ENCODE measurements around the gene TPPP2.

DNA sequence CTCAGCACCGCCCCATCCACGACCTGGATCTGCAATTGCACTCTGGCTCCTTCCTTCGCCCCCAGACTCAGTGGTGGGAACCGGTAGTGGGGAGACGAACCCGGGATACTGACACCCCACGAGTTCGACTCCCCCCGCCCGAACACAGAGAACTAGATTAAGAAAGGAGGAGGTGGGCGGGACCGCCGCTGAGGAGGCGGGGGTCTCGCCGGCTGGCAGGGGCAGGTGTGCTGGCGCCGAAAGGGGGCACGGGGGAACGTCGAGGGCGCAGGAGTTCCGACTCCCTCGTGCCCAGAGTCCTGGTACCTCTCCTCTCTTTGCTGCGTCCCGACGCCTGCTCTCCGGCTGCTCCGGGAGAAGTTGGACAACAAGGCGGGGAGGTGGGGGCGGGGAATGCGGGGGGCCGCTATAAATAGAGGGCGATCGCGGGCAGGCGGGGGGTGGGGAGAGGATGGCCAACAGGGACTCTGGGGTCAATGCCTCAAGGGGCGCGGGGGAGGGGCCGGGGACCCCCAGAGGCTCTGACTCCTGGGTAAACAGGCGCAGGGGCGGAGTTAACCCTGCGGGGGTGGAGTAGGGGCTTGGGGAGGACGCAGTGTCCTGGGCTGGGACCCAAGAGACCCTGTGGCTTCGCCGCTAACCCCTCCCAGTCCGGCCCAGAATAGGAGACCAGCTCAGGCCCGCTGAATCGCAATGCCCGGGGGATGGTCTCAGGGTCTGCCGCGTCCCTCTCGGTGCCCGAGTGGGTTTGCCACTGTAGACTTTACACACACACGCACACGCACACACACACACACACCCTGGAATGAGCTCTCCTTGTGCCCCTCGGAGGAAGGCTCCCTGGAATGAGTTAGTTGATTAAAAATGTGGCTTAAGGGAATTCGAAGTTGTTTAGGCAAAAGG is 4.4 kb upstream of the TPPP2 start:
- TF ChIP-seq, protein P1, sequence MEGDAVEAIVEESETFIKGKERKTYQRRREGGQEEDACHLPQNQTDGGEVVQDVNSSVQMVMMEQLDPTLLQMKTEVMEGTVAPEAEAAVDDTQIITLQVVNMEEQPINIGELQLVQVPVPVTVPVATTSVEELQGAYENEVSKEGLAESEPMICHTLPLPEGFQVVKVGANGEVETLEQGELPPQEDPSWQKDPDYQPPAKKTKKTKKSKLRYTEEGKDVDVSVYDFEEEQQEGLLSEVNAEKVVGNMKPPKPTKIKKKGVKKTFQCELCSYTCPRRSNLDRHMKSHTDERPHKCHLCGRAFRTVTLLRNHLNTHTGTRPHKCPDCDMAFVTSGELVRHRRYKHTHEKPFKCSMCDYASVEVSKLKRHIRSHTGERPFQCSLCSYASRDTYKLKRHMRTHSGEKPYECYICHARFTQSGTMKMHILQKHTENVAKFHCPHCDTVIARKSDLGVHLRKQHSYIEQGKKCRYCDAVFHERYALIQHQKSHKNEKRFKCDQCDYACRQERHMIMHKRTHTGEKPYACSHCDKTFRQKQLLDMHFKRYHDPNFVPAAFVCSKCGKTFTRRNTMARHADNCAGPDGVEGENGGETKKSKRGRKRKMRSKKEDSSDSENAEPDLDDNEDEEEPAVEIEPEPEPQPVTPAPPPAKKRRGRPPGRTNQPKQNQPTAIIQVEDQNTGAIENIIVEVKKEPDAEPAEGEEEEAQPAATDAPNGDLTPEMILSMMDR (conservative IDR thresholded peaks at IDR 0.05; ENCODE audit: low read depth in 2 of 2), result no peak
- TF ChIP-seq EZH2 (IDR thresholded peaks at IDR 0.05; ENCODE audit: low read depth, unreplicated experiment) (no peak), NANOG (IDR thresholded peaks at IDR 0.05; ENCODE audit: borderline replicate concordance) (no peak), ZNF114 (CRISPR knock-in tag; IDR thresholded peaks at IDR 0.05) (no peak), POLR2AphosphoS5 (IDR thresholded peaks at IDR 0.05; ENCODE audit: low read depth) (peak; percentile 41; the same call in 1 of the 2 replicates), JUNB (IDR thresholded peaks at IDR 0.05; ENCODE audit: unreplicated experiment) (no peak), EZH2phosphoT487 (IDR thresholded peaks at IDR 0.05; ENCODE audit: unreplicated experiment) (no peak), ZNF331 (CRISPR knock-in tag; IDR thresholded peaks at IDR 0.05; ENCODE audit: low read depth) (no peak), CREB1 (CRISPR knock-in tag; IDR thresholded peaks at IDR 0.05; ENCODE audit: low read depth) (no peak), ETS1 (IDR thresholded peaks at IDR 0.05) (no peak), STAT1 (IDR thresholded peaks at IDR 0.05; ENCODE audit: unreplicated experiment) (no peak)
- TF ChIP-seq, protein P2, sequence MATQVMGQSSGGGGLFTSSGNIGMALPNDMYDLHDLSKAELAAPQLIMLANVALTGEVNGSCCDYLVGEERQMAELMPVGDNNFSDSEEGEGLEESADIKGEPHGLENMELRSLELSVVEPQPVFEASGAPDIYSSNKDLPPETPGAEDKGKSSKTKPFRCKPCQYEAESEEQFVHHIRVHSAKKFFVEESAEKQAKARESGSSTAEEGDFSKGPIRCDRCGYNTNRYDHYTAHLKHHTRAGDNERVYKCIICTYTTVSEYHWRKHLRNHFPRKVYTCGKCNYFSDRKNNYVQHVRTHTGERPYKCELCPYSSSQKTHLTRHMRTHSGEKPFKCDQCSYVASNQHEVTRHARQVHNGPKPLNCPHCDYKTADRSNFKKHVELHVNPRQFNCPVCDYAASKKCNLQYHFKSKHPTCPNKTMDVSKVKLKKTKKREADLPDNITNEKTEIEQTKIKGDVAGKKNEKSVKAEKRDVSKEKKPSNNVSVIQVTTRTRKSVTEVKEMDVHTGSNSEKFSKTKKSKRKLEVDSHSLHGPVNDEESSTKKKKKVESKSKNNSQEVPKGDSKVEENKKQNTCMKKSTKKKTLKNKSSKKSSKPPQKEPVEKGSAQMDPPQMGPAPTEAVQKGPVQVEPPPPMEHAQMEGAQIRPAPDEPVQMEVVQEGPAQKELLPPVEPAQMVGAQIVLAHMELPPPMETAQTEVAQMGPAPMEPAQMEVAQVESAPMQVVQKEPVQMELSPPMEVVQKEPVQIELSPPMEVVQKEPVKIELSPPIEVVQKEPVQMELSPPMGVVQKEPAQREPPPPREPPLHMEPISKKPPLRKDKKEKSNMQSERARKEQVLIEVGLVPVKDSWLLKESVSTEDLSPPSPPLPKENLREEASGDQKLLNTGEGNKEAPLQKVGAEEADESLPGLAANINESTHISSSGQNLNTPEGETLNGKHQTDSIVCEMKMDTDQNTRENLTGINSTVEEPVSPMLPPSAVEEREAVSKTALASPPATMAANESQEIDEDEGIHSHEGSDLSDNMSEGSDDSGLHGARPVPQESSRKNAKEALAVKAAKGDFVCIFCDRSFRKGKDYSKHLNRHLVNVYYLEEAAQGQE (IDR thresholded peaks at IDR 0.05; ENCODE audit: unreplicated experiment), result no peak
- TF ChIP-seq, protein P3, sequence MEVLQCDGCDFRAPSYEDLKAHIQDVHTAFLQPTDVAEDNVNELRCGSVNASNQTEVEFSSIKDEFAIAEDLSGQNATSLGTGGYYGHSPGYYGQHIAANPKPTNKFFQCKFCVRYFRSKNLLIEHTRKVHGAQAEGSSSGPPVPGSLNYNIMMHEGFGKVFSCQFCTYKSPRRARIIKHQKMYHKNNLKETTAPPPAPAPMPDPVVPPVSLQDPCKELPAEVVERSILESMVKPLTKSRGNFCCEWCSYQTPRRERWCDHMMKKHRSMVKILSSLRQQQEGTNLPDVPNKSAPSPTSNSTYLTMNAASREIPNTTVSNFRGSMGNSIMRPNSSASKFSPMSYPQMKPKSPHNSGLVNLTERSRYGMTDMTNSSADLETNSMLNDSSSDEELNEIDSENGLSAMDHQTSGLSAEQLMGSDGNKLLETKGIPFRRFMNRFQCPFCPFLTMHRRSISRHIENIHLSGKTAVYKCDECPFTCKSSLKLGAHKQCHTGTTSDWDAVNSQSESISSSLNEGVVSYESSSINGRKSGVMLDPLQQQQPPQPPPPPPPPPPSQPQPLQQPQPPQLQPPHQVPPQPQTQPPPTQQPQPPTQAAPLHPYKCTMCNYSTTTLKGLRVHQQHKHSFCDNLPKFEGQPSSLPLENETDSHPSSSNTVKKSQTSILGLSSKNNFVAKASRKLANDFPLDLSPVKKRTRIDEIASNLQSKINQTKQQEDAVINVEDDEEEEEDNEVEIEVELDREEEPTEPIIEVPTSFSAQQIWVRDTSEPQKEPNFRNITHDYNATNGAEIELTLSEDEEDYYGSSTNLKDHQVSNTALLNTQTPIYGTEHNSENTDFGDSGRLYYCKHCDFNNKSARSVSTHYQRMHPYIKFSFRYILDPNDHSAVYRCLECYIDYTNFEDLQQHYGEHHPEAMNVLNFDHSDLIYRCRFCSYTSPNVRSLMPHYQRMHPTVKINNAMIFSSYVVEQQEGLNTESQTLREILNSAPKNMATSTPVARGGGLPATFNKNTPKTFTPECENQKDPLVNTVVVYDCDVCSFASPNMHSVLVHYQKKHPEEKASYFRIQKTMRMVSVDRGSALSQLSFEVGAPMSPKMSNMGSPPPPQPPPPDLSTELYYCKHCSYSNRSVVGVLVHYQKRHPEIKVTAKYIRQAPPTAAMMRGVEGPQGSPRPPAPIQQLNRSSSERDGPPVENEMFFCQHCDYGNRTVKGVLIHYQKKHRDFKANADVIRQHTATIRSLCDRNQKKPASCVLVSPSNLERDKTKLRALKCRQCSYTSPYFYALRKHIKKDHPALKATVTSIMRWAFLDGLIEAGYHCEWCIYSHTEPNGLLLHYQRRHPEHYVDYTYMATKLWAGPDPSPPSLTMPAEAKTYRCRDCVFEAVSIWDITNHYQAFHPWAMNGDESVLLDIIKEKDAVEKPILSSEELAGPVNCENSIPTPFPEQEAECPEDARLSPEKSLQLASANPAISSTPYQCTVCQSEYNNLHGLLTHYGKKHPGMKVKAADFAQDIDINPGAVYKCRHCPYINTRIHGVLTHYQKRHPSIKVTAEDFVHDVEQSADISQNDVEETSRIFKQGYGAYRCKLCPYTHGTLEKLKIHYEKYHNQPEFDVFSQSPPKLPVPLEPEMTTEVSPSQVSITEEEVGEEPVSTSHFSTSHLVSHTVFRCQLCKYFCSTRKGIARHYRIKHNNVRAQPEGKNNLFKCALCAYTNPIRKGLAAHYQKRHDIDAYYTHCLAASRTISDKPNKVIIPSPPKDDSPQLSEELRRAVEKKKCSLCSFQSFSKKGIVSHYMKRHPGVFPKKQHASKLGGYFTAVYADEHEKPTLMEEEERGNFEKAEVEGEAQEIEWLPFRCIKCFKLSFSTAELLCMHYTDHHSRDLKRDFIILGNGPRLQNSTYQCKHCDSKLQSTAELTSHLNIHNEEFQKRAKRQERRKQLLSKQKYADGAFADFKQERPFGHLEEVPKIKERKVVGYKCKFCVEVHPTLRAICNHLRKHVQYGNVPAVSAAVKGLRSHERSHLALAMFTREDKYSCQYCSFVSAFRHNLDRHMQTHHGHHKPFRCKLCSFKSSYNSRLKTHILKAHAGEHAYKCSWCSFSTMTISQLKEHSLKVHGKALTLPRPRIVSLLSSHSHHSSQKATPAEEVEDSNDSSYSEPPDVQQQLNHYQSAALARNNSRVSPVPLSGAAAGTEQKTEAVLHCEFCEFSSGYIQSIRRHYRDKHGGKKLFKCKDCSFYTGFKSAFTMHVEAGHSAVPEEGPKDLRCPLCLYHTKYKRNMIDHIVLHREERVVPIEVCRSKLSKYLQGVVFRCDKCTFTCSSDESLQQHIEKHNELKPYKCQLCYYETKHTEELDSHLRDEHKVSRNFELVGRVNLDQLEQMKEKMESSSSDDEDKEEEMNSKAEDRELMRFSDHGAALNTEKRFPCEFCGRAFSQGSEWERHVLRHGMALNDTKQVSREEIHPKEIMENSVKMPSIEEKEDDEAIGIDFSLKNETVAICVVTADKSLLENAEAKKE (CRISPR knock-in tag; IDR thresholded peaks at IDR 0.05), result no peak
